Choroid plexus epithelial cell (primary cell): ENCODE measurements around the gene LYZL6.

Experiments used
- DNase-seq: peaks from one replicate; pipeline ENCODE4 v3.0.0-alpha.2; 2010; ENCODE audit warnings: low read depth
- H3K4me3 ChIP-seq: 2 replicates; pipeline ENCODE4 v1.5.1; 2011; ENCODE audit warnings: low read depth, mild to moderate bottlenecking, control low read depth, low read length, moderate library complexity
- TF ChIP-seq, protein P1 (sequence below): conservative IDR thresholded peaks from 2 replicates; pipeline ENCODE4 v1.5.1; 2011; ENCODE audit warnings: low read depth, mild to moderate bottlenecking, control low read depth, inconsistent platforms, low read length, moderate library complexity

LYZL6 gene

DNA sequence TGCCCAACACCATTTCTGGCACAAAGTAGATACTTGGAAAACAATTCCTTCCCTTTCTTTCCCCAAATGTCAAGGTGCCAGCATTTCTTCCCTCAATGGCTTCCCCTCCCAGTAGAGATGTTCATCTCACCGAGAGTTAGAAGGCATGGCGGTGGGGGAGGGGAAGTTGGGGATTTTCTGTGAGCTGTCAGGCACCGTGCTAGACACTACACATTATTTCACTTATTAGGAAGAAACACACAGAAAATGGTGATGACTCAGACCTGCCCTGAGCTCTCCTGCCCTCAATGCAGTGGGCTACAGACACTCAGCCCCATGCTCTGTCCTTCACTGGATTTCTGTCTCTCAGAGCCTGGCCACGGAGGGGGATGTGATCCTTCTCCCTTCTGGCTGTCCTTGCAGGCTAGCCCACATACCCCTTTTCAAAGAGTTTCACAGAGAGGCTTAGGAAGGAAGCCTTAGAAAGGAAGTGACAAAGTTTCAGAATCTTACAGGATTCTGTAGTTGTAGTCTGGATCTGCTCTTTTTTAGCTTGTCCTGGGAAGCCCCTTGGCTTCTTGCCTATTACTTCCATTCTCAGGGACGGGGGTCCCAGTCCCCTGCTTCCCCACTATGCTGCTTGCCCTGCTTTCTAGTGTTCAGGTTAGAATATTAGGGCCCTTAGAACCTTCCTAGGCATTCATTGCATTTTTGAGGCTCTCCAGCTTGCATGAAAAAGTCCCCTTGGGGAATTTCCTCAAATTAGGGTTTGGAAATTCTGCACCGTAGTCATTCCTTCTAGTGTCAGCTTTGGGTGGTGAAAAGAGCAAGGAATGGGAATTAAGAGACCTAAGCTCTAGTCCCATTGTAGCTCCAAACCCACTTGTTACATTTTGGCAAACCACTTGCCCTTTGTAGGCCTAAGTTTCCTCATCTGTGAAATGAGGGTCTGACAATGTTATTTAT, 51.1 kb downstream of the LYZL6 start:
- TF ChIP-seq, protein P1, sequence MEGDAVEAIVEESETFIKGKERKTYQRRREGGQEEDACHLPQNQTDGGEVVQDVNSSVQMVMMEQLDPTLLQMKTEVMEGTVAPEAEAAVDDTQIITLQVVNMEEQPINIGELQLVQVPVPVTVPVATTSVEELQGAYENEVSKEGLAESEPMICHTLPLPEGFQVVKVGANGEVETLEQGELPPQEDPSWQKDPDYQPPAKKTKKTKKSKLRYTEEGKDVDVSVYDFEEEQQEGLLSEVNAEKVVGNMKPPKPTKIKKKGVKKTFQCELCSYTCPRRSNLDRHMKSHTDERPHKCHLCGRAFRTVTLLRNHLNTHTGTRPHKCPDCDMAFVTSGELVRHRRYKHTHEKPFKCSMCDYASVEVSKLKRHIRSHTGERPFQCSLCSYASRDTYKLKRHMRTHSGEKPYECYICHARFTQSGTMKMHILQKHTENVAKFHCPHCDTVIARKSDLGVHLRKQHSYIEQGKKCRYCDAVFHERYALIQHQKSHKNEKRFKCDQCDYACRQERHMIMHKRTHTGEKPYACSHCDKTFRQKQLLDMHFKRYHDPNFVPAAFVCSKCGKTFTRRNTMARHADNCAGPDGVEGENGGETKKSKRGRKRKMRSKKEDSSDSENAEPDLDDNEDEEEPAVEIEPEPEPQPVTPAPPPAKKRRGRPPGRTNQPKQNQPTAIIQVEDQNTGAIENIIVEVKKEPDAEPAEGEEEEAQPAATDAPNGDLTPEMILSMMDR, result no peak
- DNase-seq, result peak; percentile 43
- no peak overlapping the region for H3K4me3 ChIP-seq

DNA sequence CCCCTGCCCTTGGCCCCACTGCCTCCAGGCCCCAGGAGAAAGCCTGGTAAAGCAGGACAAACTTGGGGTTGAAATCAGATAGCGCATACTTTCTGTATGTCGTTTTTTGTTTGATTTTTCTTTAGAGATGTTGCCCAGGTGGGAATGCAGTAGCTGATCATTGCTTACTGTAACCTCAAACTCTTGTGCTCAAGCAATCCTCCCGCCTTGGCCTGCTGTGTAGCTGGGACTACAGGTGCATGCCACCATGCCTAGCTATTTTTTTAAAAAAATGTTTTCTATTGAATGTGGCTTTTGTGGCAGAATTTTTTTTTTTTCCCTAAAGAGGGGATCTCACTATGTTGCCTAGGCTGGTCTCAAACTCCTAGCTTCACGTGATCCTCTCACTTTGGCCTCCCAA, 52.2 kb downstream of the LYZL6 start:
- DNase-seq, result no peak
- H3K4me3 ChIP-seq, result no peak overlapping the region
- TF ChIP-seq, protein P1, result no peak

DNA sequence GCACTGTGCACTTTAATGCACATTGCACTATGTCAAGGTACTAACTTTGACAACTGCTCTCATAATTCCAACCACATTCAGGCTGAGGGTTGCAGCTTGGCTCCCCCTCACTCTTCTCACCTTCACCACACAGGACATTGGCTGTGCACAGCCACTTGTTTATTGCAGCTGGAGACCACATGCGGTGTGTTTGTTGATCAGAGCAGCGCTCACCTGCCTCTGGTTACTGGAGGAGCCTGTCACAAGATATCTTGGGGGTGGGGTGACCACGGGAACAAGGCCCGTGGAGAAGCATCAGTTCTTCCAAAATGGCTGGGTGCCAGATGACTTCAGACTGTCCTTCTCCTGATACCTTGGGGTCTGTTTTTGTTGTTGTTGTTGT, 52.7 kb downstream of the LYZL6 start:
- TF ChIP-seq, protein P1, result no peak
- H3K4me3 ChIP-seq, result no peak overlapping the region
- peak; percentile 16 for DNase-seq

DNA sequence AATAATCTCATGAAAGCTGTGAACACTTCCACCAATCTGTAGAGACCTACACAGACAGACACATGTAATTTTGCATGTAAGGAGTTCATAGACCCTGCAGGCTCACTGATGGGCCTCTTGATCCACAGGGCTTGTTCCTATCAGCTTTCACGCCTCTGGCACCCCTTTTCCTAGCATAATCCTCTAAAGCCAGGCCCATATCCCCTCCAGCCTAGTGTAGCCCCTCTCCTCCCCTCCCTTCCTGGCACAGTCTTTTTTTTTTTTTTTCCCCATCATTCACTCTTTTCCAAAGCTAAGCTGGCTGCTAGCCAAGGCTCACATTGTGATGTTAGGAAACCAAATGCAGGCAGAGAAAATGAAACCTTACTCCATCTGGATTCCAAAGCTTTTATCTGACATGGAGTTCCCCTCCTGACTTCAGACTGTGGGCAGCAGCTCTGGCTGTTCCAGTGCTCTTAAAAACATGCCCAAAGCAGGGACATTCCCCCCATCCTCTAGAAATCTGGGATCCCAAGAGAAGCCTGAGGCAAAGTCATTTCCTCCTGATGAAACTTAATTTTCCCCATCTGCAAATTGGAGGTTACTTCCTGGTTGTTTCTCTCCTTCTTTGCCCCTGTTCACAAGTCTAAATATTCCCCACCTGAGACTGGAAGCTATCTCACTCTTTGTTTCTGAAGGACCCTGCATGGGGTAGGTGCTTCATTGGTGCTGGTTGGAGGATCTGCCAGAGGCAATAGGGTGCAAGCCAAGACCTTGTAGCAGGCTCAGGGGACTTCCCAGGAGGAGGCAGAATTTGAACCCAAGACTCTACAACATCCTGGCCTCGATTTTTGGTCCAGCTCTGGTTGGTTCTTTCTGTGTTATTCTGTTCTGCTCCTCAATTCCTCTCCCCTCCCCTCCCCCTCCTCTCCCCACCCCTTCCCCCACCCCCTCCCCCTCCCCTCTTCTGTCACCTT, 53.4 kb downstream of the LYZL6 start:
- H3K4me3 ChIP-seq, result no peak overlapping the region
- DNase-seq, result peak; percentile 88
- TF ChIP-seq, protein P1, result no peak

DNA sequence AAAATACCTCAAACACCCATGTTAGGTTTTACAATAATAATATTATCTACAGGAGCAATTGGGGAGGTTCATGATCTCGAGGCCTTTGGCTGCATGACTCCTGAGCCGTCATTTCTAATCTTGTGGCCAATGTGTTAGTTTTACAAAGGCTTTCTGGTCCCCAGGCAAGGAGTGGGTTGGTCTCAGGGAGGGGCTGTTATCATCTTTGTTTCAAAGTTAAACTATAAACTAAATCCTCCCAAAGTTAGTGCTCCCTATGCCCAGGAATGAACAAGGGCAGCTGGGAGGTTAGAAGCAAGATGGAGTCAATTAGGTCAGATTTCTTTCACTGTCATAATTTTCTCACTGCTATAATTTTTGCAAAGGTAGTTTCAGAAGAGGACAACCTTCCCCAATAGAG, 54.3 kb downstream of the LYZL6 start:
- H3K4me3 ChIP-seq, result no peak overlapping the region
- DNase-seq, result no peak
- TF ChIP-seq, protein P1, result no peak
